Lung microvascular endothelial cell (primary cell): ENCODE results near the gene TREX2. TPM values are rescaled to one million over a fixed set of nuclear protein-coding genes. Genes with fewer than 3 reads are reported as not detected.

Source experiments
- total RNA-seq: library from RNA; depleted of rRNA; stranded (reverse); fragments of >200 nt; gene quantifications from 2 replicates; pipeline ENCODE4 v1.2.1, GENCODE V29; 2014

Gene TREX2
- total RNA-seq, 1 donor from 2014 or later: 7.7 TPM

Other genes starting within 250 kb of the TREX2 start
- gene PNMA6F, start 124.3 kb downstream of the TREX2 start, total RNA-seq: not detected in 2 replicates
- 3.1 and 4.4 TPM in 2 replicates for gene ZNF275, start 111.9 kb downstream of the TREX2 start, total RNA-seq
- gene PNMA6E, start 44.7 kb downstream of the TREX2 start, total RNA-seq: not detected in 2 replicates
- gene ZFP92, start 34.6 kb downstream of the TREX2 start, total RNA-seq: 0.20 and 0.22 TPM in 2 replicates
- 7.8 and 11.3 TPM in 2 replicates for gene HAUS7, start 24.5 kb upstream of the TREX2 start, total RNA-seq
- gene BGN, start 48.9 kb upstream of the TREX2 start, total RNA-seq: 15.3 TPM in 2 replicates
- gene ATP2B3, start 71.6 kb upstream of the TREX2 start, total RNA-seq: not detected in 2 replicates
- 31.9 and 33.1 TPM in 2 replicates for gene CCNQ, start 153.1 kb upstream of the TREX2 start, total RNA-seq
- gene DUSP9, start 201.1 kb upstream of the TREX2 start, total RNA-seq: under 0.01 TPM in 2 replicates
- gene PNCK, start 227.8 kb upstream of the TREX2 start, total RNA-seq: not detected in 2 replicates
- 2.4 TPM in 2 replicates for gene SLC6A8, start 241.9 kb upstream of the TREX2 start, total RNA-seq